Hindlimb muscle (tissue), 1 donor: ENCODE data around the gene DAAM1. TPM values are rescaled to one million over a fixed set of nuclear protein-coding genes. Genes with fewer than 3 reads are reported as not detected.

Experiments used
- DNase-seq: peaks from one replicate; pipeline ENCODE4 v3.0.0-alpha.2; 2013
- polyA plus RNA-seq: library from polyadenylated mRNA; unstranded; fragments of 120-200 nt; gene quantifications from one replicate; pipeline ENCODE4 v1.2.1, GENCODE V29; 2013; ENCODE audit not compliant: insufficient read length

The DAAM1 gene
- polyA plus RNA-seq, 1 donor, result 45.6 TPM

GRCh38 chr14:59293935-59294661 is 105.6 kb downstream of the DAAM1 start:
- DNase-seq, result no peak

- no peak for DNase-seq
Observed at GRCh38 chr14:59294662-59294992, 106.2 kb downstream of the DAAM1 start.

- no peak for DNase-seq
Observed at GRCh38 chr14:59295951-59296350, 107.5 kb downstream of the DAAM1 start.

- no peak for DNase-seq
Observed at GRCh38 chr14:59296508-59296907, 108.0 kb downstream of the DAAM1 start.

- DNase-seq, result no peak
Observed at GRCh38 chr14:59297071-59297776, 108.8 kb downstream of the DAAM1 start.

- no peak for DNase-seq
Observed at GRCh38 chr14:59299731-59300130, 111.3 kb downstream of the DAAM1 start.

- no peak for DNase-seq
Observed at GRCh38 chr14:59301354-59301753, 112.9 kb downstream of the DAAM1 start.

GRCh38 chr14:59302313-59302712 is 113.8 kb downstream of the DAAM1 start:
- no peak for DNase-seq

GRCh38 chr14:59303216-59303615 is 114.7 kb downstream of the DAAM1 start:
- no peak for DNase-seq

- DNase-seq, result no peak
Observed at GRCh38 chr14:59305231-59305630, 116.8 kb downstream of the DAAM1 start.

- DNase-seq, result no peak
Observed at GRCh38 chr14:59305836-59306555, 117.5 kb downstream of the DAAM1 start.

- DNase-seq, result no peak
Observed at GRCh38 chr14:59306775-59307174, 118.3 kb downstream of the DAAM1 start.

- no peak for DNase-seq
Observed at GRCh38 chr14:59308086-59308485, 119.6 kb downstream of the DAAM1 start.

GRCh38 chr14:59308673-59309072 is 120.2 kb downstream of the DAAM1 start:
- no peak for DNase-seq

- DNase-seq, result no peak
Observed at GRCh38 chr14:59309291-59309900, 120.9 kb downstream of the DAAM1 start.

GRCh38 chr14:59310633-59311032 is 122.2 kb downstream of the DAAM1 start:
- DNase-seq, result no peak

GRCh38 chr14:59311723-59312122 is 123.3 kb downstream of the DAAM1 start:
- no peak for DNase-seq

GRCh38 chr14:59313144-59313651 is 124.7 kb downstream of the DAAM1 start:
- no peak for DNase-seq

- DNase-seq, result no peak
Observed at GRCh38 chr14:59313658-59314608, 125.5 kb downstream of the DAAM1 start.

GRCh38 chr14:59314953-59315599 is 126.6 kb downstream of the DAAM1 start:
- DNase-seq, result no peak

- DNase-seq, result peak; percentile 66
Observed at GRCh38 chr14:59316151-59316830, 127.8 kb downstream of the DAAM1 start.
